HepG2 (cell line): ENCODE measurements around the gene ABCC3. TPM values are rescaled to one million over a fixed set of nuclear protein-coding genes. Genes with fewer than 3 reads are reported as not detected.

ENCODE experiments used
- CHD4 ChIP-seq: fragments of 200-600 bp; sonication (generic); IDR thresholded peaks from 2 replicates; pipeline ENCODE4 v1.7.0; 2017; ENCODE audit warnings: mild to moderate bottlenecking, low read length, borderline replicate concordance
- ELF4 ChIP-seq: sonication (generic); formaldehyde crosslinking; IDR thresholded peaks from 2 replicates; pipeline ENCODE4 v1.5.0; 2020; ENCODE audit warnings: missing genetic modification reagents, mild to moderate bottlenecking, moderate library complexity, borderline replicate concordance
- HNRNPH1 ChIP-seq: fragments of 200-400 bp; formaldehyde crosslinking; optimal IDR thresholded peaks from 2 replicates; pipeline ENCODE3; 2017; ENCODE audit warnings: mild to moderate bottlenecking, low read depth, low read length
- HNRNPK ChIP-seq: fragments of 200-400 bp; formaldehyde crosslinking; IDR thresholded peaks from 2 replicates; pipeline ENCODE4 v1.6.1; 2018; ENCODE audit warnings: low read length, low read depth, moderate library complexity, mild to moderate bottlenecking; ENCODE audit not compliant: poor library complexity, severe bottlenecking
- HOXD1 ChIP-seq: sonication (generic); formaldehyde crosslinking; IDR thresholded peaks from 2 replicates; pipeline ENCODE4 v1.5.0; 2020; ENCODE audit warnings: missing genetic modification reagents
- PCBP2 ChIP-seq: fragments of 200-400 bp; formaldehyde crosslinking; optimal IDR thresholded peaks from 2 replicates; pipeline ENCODE3; 2018; ENCODE audit warnings: low read length, low read depth; ENCODE audit not compliant: poor library complexity, severe bottlenecking
- SRF ChIP-seq: IDR thresholded peaks from 2 replicates; pipeline ENCODE4 v1.6.1; 2011; ENCODE audit warnings: mild to moderate bottlenecking, low read depth, low read length, moderate library complexity
- ZNF703 ChIP-seq: sonication (generic); formaldehyde crosslinking; IDR thresholded peaks from 2 replicates; pipeline ENCODE4 v1.5.1; 2020; ENCODE audit warnings: missing genetic modification reagents, mild to moderate bottlenecking, moderate library complexity, borderline replicate concordance
- ZNF773 ChIP-seq: sonication (generic); formaldehyde crosslinking; IDR thresholded peaks from 2 replicates; pipeline ENCODE4 v1.4.0; 2020; ENCODE audit warnings: missing genetic modification reagents, borderline replicate concordance
- ZNF790 ChIP-seq: sonication (generic); formaldehyde crosslinking; IDR thresholded peaks from 2 replicates; pipeline ENCODE4 v1.8.0; 2022; ENCODE audit warnings: missing genetic modification reagents, mild to moderate bottlenecking, borderline replicate concordance
- polyA plus RNA-seq, 8 experiments: library from polyadenylated mRNA; depleted of rRNA in 3 of 8; stranded (reverse) in 7 of 8; unstranded in 1 of 8; fragments of >200 nt; fragmentation: Illumina TruSeq in 4 of 8; extraction: Trizol in 4 of 8; gene quantifications; 2 replicates each; pipeline versions ENCODE4 v1.2.1 to v1.2.3, GENCODE V29; 2011 to 2016; ENCODE audit warnings: low read depth in 4 of 8, missing spikeins in 1 of 8, mixed read lengths in 1 of 8; ENCODE audit not compliant: insufficient read depth in 1 of 8
- total RNA-seq, 5 experiments: library from RNA; depleted of rRNA; stranded (reverse); fragments of >200 nt; fragmentation: Illumina TruSeq; extraction: Trizol; gene quantifications; 2 replicates each; pipeline ENCODE4 v1.2.3, GENCODE V29; 2016; ENCODE audit warnings: low read depth in 1 of 5
- TF ChIP-seq, protein P1 (sequence below): sonication (generic); formaldehyde crosslinking; IDR thresholded peaks from 2 replicates; pipeline ENCODE4 v1.4.0; 2020; ENCODE audit warnings: mild to moderate bottlenecking, missing genetic modification reagents
- TF ChIP-seq, protein P2 (sequence below), 2 experiments: sonication (generic) in 1 of 2; formaldehyde crosslinking in 1 of 2; IDR thresholded peaks; 2 replicates each; pipeline versions ENCODE4 v1.5.1 to v1.6.1; 2011 to 2020; ENCODE audit warnings: borderline replicate concordance in 1 of 2, low read depth in 1 of 2, low read length in 1 of 2, mild to moderate bottlenecking in 1 of 2, missing genetic modification reagents in 1 of 2, moderate library complexity in 1 of 2

ABCC3 gene
- total and polyA plus RNA-seq, 2 of the 13 experiments (the other 11 are each of a cell fraction or from before 2014, with no cell fraction given) = 25.2 to 50.7 TPM

DNA sequence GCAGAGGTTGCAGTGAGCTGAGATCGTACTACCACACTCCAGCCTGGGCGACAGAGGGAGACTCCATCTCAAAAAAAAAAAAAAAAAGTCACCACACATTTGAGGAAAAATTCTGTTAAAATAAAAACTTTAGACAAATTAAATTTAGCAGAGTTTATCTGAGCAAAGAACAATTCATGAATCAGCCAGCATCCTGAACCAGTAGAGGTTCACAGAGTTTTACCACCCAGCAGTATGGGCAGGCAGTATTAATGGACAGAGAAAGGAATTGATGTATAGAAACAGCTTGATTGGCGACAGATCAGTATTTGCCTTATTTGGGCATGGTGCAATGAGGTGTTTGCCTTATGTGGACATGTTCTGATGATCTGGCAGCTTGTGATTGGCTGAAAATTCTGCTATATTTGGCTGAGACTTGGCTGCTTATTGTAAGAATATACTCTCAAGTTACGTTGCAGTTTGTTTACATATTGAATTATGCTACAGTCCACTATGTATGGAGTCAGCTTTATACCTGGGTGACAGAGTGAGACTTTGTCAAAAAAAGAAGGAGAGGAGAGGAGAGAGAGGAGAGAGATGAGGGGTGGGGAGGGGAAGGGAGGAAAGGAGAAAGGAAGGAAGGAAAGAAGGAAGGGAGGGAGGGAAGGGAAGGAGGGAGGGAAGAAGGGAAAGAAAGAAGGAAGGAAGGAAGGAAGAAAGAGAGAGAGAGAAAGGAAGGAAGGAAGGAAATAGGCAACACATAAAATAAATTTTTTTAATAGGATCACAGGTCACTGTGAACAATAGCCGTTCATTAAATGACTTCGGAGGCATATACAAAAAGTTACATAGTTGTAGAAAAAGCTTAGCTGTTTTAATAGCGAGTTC is 14.6 kb downstream of the ABCC3 start (continued):
- TF ChIP-seq, protein P1, sequence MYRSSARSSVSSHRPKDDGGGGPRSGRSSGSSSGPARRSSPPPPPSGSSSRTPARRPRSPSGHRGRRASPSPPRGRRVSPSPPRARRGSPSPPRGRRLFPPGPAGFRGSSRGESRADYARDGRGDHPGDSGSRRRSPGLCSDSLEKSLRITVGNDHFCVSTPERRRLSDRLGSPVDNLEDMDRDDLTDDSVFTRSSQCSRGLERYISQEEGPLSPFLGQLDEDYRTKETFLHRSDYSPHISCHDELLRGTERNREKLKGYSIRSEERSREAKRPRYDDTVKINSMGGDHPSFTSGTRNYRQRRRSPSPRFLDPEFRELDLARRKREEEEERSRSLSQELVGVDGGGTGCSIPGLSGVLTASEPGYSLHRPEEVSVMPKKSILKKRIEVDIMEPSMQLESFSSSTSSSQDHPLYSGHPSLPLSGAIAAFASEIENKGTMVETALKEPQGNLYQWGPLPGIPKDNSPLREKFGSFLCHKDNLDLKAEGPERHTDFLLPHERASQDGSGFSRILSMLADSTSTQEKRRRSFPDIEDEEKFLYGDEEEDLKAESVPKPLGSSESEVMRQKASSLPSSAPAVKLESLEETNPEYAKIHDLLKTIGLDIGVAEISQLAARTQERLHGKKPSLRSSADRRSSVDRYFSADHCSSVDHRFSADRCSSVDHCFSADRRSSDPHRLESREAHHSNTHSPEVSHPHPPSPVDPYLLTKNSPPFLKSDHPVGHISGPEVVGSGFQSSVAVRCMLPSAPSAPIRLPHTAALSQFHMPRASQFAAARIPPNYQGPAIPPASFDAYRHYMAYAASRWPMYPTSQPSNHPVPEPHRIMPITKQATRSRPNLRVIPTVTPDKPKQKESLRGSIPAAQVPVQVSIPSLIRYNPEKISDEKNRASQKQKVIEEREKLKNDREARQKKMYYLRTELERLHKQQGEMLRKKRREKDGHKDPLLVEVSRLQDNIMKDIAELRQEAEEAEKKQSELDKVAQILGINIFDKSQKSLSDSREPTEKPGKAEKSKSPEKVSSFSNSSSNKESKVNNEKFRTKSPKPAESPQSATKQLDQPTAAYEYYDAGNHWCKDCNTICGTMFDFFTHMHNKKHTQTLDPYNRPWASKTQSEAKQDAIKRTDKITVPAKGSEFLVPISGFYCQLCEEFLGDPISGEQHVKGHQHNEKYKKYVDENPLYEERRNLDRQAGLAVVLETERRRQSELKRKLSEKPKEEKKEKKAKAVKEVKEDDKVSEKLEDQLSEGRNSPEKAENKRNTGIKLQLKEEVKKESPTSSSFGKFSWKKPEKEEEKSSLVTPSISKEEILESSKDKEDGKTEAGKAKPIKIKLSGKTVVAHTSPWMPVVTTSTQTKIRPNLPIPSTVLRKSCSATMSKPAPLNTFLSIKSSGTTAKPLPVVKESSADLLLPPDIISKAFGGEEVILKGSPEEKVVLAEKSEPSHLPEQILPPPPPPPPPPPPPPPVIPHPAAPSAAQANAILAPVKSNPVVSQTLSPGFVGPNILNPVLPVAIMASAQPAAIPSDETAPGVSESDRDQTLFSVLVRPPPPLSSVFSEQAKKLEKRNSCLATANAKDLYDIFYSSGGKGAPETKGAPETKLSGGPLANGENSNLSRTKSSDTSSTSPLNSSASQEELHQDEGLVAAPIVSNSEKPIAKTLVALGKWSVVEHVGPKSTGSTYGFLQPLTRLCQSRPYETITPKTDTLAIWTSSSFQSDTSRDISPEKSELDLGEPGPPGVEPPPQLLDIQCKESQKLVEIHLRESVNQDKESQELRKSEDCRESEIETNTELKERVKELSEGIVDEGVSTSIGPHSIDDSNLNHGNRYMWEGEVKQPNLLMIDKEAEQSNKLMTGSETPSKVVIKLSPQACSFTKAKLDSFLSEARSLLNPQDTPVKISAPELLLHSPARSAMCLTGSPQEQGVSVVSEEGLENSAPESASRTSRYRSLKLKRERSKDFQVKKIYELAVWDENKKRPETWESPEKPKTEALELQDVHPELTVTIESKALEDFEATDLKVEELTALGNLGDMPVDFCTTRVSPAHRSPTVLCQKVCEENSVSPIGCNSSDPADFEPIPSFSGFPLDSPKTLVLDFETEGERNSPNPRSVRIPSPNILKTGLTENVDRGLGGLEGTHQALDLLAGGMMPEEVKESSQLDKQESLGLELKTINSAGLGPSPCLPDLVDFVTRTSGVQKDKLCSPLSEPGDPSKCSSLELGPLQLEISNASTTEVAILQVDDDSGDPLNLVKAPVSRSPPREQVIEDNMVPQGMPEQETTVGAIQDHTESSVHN (CRISPR knock-in tag) = no peak
- TF ChIP-seq CHD4 = no peak
- TF ChIP-seq SRF = peak; percentile 98
- TF ChIP-seq, protein P2, sequence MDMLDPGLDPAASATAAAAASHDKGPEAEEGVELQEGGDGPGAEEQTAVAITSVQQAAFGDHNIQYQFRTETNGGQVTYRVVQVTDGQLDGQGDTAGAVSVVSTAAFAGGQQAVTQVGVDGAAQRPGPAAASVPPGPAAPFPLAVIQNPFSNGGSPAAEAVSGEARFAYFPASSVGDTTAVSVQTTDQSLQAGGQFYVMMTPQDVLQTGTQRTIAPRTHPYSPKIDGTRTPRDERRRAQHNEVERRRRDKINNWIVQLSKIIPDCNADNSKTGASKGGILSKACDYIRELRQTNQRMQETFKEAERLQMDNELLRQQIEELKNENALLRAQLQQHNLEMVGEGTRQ (IDR thresholded peaks at IDR 0.05; ENCODE audit: low read depth, low read length) = no peak
- TF ChIP-seq, protein P2 (CRISPR knock-in tag; IDR thresholded peaks at IDR 0.05; ENCODE audit: borderline replicate concordance) = peak; percentile 64; the same call in 1 of the 2 replicates
- peak; percentile 78 for TF ChIP-seq HNRNPK
- TF ChIP-seq ZNF790 (CRISPR knock-in tag) = no peak
- TF ChIP-seq PCBP2 = peak; percentile 84
- no peak for TF ChIP-seq ZNF773 (CRISPR knock-in tag)
- TF ChIP-seq ELF4 (CRISPR knock-in tag) = no peak
- TF ChIP-seq HNRNPH1 = no peak
- TF ChIP-seq HOXD1 (CRISPR knock-in tag) = no peak
- TF ChIP-seq ZNF703 (CRISPR knock-in tag) = no peak
